ENCODE results near the gene TBX3. TPM values are rescaled to one million over a fixed set of nuclear protein-coding genes. Genes with fewer than 3 reads are reported as not detected.
A peak's percentile ranks its signal among the peaks of the same experiment; 100 is the strongest.

Gene TBX3
- polyA plus RNA-seq, 1 of the 3 experiments (the other 2 are of a cell fraction), result 10.2 TPM

DNA sequence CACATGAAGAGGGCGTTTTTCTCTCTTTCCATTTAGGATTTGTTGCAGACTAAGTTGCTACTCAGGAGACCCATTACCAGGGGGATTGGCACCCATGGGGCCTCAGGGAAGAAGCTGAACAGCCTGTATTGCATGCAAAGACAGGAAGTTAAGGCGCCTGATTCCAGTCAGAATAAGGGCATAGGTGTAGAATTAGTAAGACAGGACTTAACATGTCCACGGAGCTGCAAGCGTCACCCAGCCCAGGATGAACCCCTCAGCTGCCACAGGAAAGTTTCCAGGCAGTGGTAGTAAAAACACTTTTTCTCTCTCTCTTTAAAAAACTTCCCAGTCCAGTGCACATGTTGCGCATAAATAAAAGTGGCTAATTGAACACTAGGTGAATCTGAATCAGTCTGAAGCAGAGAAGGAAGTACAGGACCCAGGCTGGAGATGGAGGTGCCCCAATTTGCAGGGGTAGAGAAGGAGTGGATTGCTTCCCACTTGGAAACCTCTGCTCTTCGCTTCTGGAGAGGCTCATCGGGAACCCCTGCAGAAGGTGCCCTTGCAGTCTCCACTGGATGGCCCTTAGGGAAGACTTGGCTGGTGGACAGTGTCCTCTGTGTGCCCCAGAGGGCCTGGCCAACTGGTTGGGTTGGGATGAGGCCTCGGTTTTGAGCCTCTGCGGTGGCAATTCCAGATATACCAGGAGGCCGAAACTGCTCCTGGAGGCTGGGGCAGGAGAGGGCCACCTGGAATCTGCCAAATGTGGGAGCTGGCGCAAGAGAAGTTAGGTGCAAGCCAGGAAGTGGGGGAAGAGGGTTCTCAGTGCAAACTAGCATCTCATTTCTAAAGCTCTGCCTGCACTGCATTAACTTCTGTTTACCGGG, 10.7 kb upstream of the TBX3 start:
- Histone ChIP-seq H4K20me1 (ENCODE audit: insufficient read depth) (no peaks in the 10 kb centered on the region), H3K9me2 (no peaks in the 10 kb centered on the region), H3K36me3 (replicated peaks in 1 of 2; ENCODE audit: control insufficient read depth in 1 of 2, insufficient read depth in 2 of 2, low read length in 1 of 2) (no peaks in the 10 kb centered on the region), H3K4me3 (ENCODE audit: low read depth in 2 of 2, low read length in 1 of 2) (no peak overlapping the region), H3K4me1 (ENCODE audit: control insufficient read depth in 1 of 2, insufficient read depth in 2 of 2, low read depth in 1 of 2, low read length in 1 of 2) (peaks cover 0 to 10% of the 10 kb centered on the region in 2 experiments; a peak in 1 of 4 replicates), H3K27me3 (ENCODE audit: insufficient read depth) (no peaks in the 10 kb centered on the region; the same call in 1 of the 2 replicates), H3K79me2 (ENCODE audit: insufficient read depth) (no peaks in the 10 kb centered on the region), H3K9me3 (no peaks in the 10 kb centered on the region), H2AFZ (ENCODE audit: low read depth) (no peak overlapping the region), H3K9ac (no peak overlapping the region), H3F3A (replicated peaks; ENCODE audit: insufficient read depth) (no peaks in the 10 kb centered on the region), H3K27ac (ENCODE audit: low read depth in 2 of 2, low read length in 1 of 2) (no peak overlapping the region), H3K4me2 (no peak overlapping the region)
- TF ChIP-seq JUND (IDR thresholded peaks at IDR 0.05), result no peak
- TF ChIP-seq NFIC (IDR thresholded peaks at IDR 0.05; ENCODE audit: borderline replicate concordance), result no peak
- TF ChIP-seq ELF1 (IDR thresholded peaks at IDR 0.05), result no peak
- TF ChIP-seq RCOR1 (IDR thresholded peaks at IDR 0.05; ENCODE audit: low read length), result no peak
- no peak for TF ChIP-seq EZH2phosphoT487 (IDR thresholded peaks at IDR 0.05; ENCODE audit: borderline replicate concordance, low read depth)
- no peak for TF ChIP-seq FOXM1 (IDR thresholded peaks at IDR 0.05; ENCODE audit: low read depth)
- no peak for TF ChIP-seq TEAD4 (IDR thresholded peaks at IDR 0.05; ENCODE audit: borderline replicate concordance, insufficient read depth)
- CTCF ChIA-PET, result no interaction called here
- POLR2A ChIA-PET, result no interaction called here
- DNase-seq, result no peak
- WGBS (ENCODE audit: low lambda C conversion rate), result 79% methylated on average over 11 of the region's 12 CpGs

DNA sequence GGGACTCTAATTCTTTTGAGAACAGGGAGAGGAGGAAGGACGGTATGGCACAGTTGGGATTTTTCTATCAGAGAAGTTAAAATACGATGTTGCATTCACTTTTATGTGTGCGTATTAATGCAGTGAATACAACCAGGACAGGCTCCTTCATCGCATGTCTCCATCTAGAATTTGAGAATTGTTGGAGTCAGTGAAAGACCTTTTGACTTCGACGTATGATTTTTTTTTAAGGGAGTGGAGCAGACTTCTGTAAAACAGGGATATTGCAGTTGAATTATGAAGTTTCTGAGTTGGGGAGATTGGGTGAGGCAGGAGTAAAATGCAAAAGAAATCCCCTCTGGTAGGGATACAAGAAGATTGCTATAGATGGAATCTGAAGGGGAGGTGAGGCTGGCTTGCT, 9.6 kb upstream of the TBX3 start:
- Histone ChIP-seq H3K9ac (no peak overlapping the region), H3K36me3 (replicated peaks in 1 of 2; ENCODE audit: control insufficient read depth in 1 of 2, insufficient read depth in 2 of 2, low read length in 1 of 2) (no peaks in the 10 kb centered on the region), H3K4me2 (no peak overlapping the region), H2AFZ (ENCODE audit: low read depth) (no peak overlapping the region), H3K27ac (ENCODE audit: low read depth in 2 of 2, low read length in 1 of 2) (no peak overlapping the region), H4K20me1 (ENCODE audit: insufficient read depth) (no peaks in the 10 kb centered on the region), H3K27me3 (ENCODE audit: insufficient read depth) (no peaks in the 10 kb centered on the region; the same call in 1 of the 2 replicates), H3K4me1 (ENCODE audit: control insufficient read depth in 1 of 2, insufficient read depth in 2 of 2, low read depth in 1 of 2, low read length in 1 of 2) (peaks cover 0 to 10% of the 10 kb centered on the region in 2 experiments; a peak in 1 of 4 replicates), H3K4me3 (ENCODE audit: low read depth in 2 of 2, low read length in 1 of 2) (no peak overlapping the region), H3K79me2 (ENCODE audit: insufficient read depth) (no peaks in the 10 kb centered on the region), H3F3A (replicated peaks; ENCODE audit: insufficient read depth) (no peaks in the 10 kb centered on the region), H3K9me3 (no peaks in the 10 kb centered on the region), H3K9me2 (no peaks in the 10 kb centered on the region)
- no peak for DNase-seq
- CTCF ChIA-PET, result no interaction called here
- 90% methylated on average over 6 of the region's 6 CpGs for WGBS (ENCODE audit: low lambda C conversion rate)
- TF ChIP-seq GATA2 (CRISPR knock-in tag; IDR thresholded peaks at IDR 0.05) (no peak), FOXM1 (IDR thresholded peaks at IDR 0.05; ENCODE audit: low read depth) (no peak), NFIC (IDR thresholded peaks at IDR 0.05; ENCODE audit: borderline replicate concordance) (no peak)
- POLR2A ChIA-PET, result no interaction called here

- Histone ChIP-seq H3K4me3 (ENCODE audit: low read depth in 2 of 2, low read length in 1 of 2) (no peak overlapping the region), H3K27ac (ENCODE audit: low read depth in 2 of 2, low read length in 1 of 2) (no peak overlapping the region), H3K4me1 (ENCODE audit: control insufficient read depth in 1 of 2, insufficient read depth in 2 of 2, low read depth in 1 of 2, low read length in 1 of 2) (peaks cover 0 to 13% of the 10 kb centered on the region in 2 experiments; a peak in 1 of 4 replicates), H2AFZ (ENCODE audit: low read depth) (no peak overlapping the region), H3K27me3 (ENCODE audit: insufficient read depth) (no peaks in the 10 kb centered on the region; the same call in 1 of the 2 replicates), H3K4me2 (no peak overlapping the region), H3F3A (replicated peaks; ENCODE audit: insufficient read depth) (no peaks in the 10 kb centered on the region), H3K36me3 (replicated peaks in 1 of 2; ENCODE audit: control insufficient read depth in 1 of 2, insufficient read depth in 2 of 2, low read length in 1 of 2) (no peaks in the 10 kb centered on the region), H4K20me1 (ENCODE audit: insufficient read depth) (no peaks in the 10 kb centered on the region), H3K9me2 (no peaks in the 10 kb centered on the region), H3K9me3 (no peaks in the 10 kb centered on the region), H3K9ac (no peak overlapping the region), H3K79me2 (ENCODE audit: insufficient read depth) (no peaks in the 10 kb centered on the region)
- ChIA-PET POLR2A (no interaction called here), CTCF (no interaction called here)
- peak; percentile 18 for DNase-seq
- TF ChIP-seq TCF12 (IDR thresholded peaks at IDR 0.05), result no peak
- TF ChIP-seq RFX5 (IDR thresholded peaks at IDR 0.05; ENCODE audit: low read length), result no peak
- no peak for TF ChIP-seq GABPA (IDR thresholded peaks at IDR 0.05; ENCODE audit: low read depth)
- no peak for TF ChIP-seq TEAD4 (IDR thresholded peaks at IDR 0.05; ENCODE audit: borderline replicate concordance, insufficient read depth)
- TF ChIP-seq EZH2phosphoT487 (IDR thresholded peaks at IDR 0.05; ENCODE audit: borderline replicate concordance, low read depth), result no peak
- no peak for TF ChIP-seq NFIC (IDR thresholded peaks at IDR 0.05; ENCODE audit: borderline replicate concordance)
- TF ChIP-seq FOXM1 (IDR thresholded peaks at IDR 0.05; ENCODE audit: low read depth), result no peak
- TF ChIP-seq, protein P1, sequence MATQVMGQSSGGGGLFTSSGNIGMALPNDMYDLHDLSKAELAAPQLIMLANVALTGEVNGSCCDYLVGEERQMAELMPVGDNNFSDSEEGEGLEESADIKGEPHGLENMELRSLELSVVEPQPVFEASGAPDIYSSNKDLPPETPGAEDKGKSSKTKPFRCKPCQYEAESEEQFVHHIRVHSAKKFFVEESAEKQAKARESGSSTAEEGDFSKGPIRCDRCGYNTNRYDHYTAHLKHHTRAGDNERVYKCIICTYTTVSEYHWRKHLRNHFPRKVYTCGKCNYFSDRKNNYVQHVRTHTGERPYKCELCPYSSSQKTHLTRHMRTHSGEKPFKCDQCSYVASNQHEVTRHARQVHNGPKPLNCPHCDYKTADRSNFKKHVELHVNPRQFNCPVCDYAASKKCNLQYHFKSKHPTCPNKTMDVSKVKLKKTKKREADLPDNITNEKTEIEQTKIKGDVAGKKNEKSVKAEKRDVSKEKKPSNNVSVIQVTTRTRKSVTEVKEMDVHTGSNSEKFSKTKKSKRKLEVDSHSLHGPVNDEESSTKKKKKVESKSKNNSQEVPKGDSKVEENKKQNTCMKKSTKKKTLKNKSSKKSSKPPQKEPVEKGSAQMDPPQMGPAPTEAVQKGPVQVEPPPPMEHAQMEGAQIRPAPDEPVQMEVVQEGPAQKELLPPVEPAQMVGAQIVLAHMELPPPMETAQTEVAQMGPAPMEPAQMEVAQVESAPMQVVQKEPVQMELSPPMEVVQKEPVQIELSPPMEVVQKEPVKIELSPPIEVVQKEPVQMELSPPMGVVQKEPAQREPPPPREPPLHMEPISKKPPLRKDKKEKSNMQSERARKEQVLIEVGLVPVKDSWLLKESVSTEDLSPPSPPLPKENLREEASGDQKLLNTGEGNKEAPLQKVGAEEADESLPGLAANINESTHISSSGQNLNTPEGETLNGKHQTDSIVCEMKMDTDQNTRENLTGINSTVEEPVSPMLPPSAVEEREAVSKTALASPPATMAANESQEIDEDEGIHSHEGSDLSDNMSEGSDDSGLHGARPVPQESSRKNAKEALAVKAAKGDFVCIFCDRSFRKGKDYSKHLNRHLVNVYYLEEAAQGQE (IDR thresholded peaks at IDR 0.05; ENCODE audit: low read depth, low read length), result no peak
- no peak for TF ChIP-seq SIN3A (IDR thresholded peaks at IDR 0.05; ENCODE audit: borderline replicate concordance, low read depth, low read length)
- TF ChIP-seq CTCF (IDR thresholded peaks at IDR 0.05), result no peak
- no peak for TF ChIP-seq NRF1 (IDR thresholded peaks at IDR 0.05; ENCODE audit: low read depth, low read length)
- 75% methylated on average over 13 of the region's 13 CpGs for WGBS (ENCODE audit: low lambda C conversion rate)
Measured at GRCh38 chr12:114693059-114693531, 9.1 kb upstream of the TBX3 start.
